ENCODE data around the gene RAF1.
"Not testable (repeated sequence)": the region's sequence is repeated elsewhere in the genome, so short reads cannot be mapped to it uniquely, and the experiment has no call there.

The RAF1 gene

DNA sequence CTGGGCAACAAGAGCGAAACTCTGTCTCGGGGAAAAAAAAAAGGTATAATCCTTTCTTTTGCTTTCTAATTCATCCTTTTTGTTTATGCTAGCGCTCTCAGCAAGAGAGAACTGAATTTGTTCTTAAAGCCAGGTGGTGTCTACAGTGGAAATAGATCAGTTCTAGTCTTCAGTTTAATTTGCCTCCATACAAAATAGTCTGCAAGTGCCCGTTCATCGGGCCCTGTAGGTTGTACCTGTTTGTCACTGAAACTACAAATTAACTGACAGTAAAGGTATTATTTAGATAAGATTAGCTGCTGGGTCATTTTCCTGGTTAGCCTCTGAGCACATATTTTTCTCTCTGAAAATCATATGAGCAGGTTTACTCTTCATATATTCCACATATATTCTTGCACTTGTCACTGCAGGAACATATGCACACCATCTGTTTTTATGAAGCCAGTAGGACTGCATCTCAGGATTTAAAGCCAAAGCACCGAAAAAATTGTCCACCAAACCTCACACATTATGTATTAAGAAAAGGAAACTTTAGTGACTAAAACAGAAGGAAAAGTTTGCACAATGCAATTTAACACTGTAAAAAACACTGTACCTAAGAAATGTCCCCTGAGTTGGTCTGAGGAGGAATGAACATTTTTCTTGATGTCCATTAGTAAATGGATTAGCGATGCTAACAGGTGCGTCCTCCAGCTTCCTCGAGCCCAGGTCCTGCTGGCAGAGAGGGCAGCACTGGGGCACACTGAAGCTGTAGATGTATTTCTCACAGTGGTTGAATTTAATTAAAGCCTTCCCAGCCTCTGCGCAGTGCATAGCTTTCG, 119.1 kb downstream of the RAF1 start:
- TF ChIP-seq, protein P1, sequence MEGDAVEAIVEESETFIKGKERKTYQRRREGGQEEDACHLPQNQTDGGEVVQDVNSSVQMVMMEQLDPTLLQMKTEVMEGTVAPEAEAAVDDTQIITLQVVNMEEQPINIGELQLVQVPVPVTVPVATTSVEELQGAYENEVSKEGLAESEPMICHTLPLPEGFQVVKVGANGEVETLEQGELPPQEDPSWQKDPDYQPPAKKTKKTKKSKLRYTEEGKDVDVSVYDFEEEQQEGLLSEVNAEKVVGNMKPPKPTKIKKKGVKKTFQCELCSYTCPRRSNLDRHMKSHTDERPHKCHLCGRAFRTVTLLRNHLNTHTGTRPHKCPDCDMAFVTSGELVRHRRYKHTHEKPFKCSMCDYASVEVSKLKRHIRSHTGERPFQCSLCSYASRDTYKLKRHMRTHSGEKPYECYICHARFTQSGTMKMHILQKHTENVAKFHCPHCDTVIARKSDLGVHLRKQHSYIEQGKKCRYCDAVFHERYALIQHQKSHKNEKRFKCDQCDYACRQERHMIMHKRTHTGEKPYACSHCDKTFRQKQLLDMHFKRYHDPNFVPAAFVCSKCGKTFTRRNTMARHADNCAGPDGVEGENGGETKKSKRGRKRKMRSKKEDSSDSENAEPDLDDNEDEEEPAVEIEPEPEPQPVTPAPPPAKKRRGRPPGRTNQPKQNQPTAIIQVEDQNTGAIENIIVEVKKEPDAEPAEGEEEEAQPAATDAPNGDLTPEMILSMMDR (IDR thresholded peaks at IDR 0.05; ENCODE audit: extremely low read depth, insufficient read depth, missing control alignments), result no peak
- DNase-seq (ENCODE audit: low spot score), result no peak
- in situ Hi-C loops (cut with MboI; ENCODE audit: low pct_unique_long_range_greater_than_20kb, low sequenced_read_pairs, unreplicated experiment), result no loop called here

DNA sequence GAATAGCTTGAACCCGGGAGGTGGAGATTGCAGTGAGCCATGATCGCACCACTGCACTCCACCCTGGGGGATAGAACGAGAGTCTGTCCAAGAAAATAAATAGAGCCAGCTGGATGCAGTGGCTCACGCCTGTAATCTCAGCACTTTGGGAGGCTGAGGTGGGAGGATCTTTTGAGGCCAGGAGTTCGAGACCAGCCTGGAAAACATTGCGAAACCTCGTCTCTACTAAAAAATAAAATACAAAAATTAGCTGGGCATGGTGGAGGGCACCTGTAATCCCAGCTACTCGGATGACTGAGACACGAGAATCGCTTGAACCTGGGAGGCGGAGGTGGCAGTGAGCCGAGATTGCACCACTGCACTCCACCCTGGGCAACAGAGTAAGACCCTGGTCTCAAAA, 120.4 kb downstream of the RAF1 start:
- DNase-seq (ENCODE audit: low spot score); in situ Hi-C loops (cut with MboI; ENCODE audit: low pct_unique_long_range_greater_than_20kb, low sequenced_read_pairs, unreplicated experiment): not testable (repeated sequence)

- in situ Hi-C loops (cut with MboI; ENCODE audit: low pct_unique_long_range_greater_than_20kb, low sequenced_read_pairs, unreplicated experiment), result no loop called here
- TF ChIP-seq, protein P1 (IDR thresholded peaks at IDR 0.05; ENCODE audit: extremely low read depth, insufficient read depth, missing control alignments), result no peak
- no peak for DNase-seq (ENCODE audit: low spot score)
Observed at GRCh38 chr3:12541625-12542024, 122.3 kb downstream of the RAF1 start.

GRCh38 chr3:12536423-12536822, 127.5 kb downstream of the RAF1 start:
- in situ Hi-C loops (cut with MboI; ENCODE audit: low pct_unique_long_range_greater_than_20kb, low sequenced_read_pairs, unreplicated experiment), result no loop called here
- TF ChIP-seq, protein P1 (IDR thresholded peaks at IDR 0.05; ENCODE audit: extremely low read depth, insufficient read depth, missing control alignments), result no peak
- DNase-seq (ENCODE audit: low spot score), result no peak

All from GM13977 (cell line).